Frontal cortex (tissue), 4 donors: Measurements from ENCODE around the gene FNDC4. TPM values are rescaled to one million over a fixed set of nuclear protein-coding genes. Genes with fewer than 3 reads are reported as not detected.
"Not testable (repeated sequence)": the region's sequence is repeated elsewhere in the genome, so short reads cannot be mapped to it uniquely, and the experiment has no call there.

Experiments
- DNase-seq, 2 donors: peaks; one replicate each; pipeline ENCODE4 v3.0.0; 2012; ENCODE audit warnings: low spot score in 2 of 2
- FAIRE-seq: peaks from 2 replicates; lab custom pipeline; 2012; peaks lifted over from hg19 to GRCh38; lab: Jason Lieb, UNC
- total RNA-seq: library from RNA; depleted of rRNA; stranded (reverse); fragments of >200 nt; gene quantifications from one replicate; pipeline ENCODE4 v1.2.3, GENCODE V29; 2014
- donor health status: control.
- donor health status: control.
- donor health status: control.

The FNDC4 gene
- 45.7 TPM for total RNA-seq

GRCh38 chr2:27494944-27495554, at the start of gene FNDC4:
TSS of gene FNDC4 (minus strand) at chr2:27495200. CDS start at chr2:27494679, 521 bp downstream.
- peak; percentile 44 to 61 for DNase-seq
- no peak for FAIRE-seq

GRCh38 chr2:27544143-27544821, 49.3 kb upstream of the FNDC4 start:
- DNase-seq (no peak), FAIRE-seq (no peak)

GRCh38 chr2:27539649-27540048, 44.6 kb upstream of the FNDC4 start:
- FAIRE-seq, DNase-seq: not testable (repeated sequence)

GRCh38 chr2:27538839-27539450, 43.9 kb upstream of the FNDC4 start:
- not testable (repeated sequence) for FAIRE-seq, DNase-seq

- FAIRE-seq (no peak), DNase-seq (no peak)
Measured at GRCh38 chr2:27537287-27537686, 42.3 kb upstream of the FNDC4 start.

GRCh38 chr2:27531983-27532382, 37.0 kb upstream of the FNDC4 start:
- no peak for FAIRE-seq

GRCh38 chr2:27527182-27527581, 32.2 kb upstream of the FNDC4 start:
- FAIRE-seq (no peak), DNase-seq (no peak)

More at GRCh38 chr2:27531983-27532382, 37.0 kb upstream of the FNDC4 start:
- DNase-seq = no peak

GRCh38 chr2:27522400-27522945, 27.5 kb upstream of the FNDC4 start:
- FAIRE-seq = no peak
- DNase-seq = no peak

- FAIRE-seq = no peak
- DNase-seq = no peak
Measured at GRCh38 chr2:27520316-27520715, 25.3 kb upstream of the FNDC4 start.

GRCh38 chr2:27518782-27519113, 23.7 kb upstream of the FNDC4 start:
- no peak for FAIRE-seq

GRCh38 chr2:27518113-27518781, 23.2 kb upstream of the FNDC4 start:
- FAIRE-seq (no peak), DNase-seq (no peak)

More at GRCh38 chr2:27518782-27519113, 23.7 kb upstream of the FNDC4 start:
- DNase-seq = no peak

- DNase-seq = no peak
- FAIRE-seq = no peak
Measured at GRCh38 chr2:27509326-27509725, 14.3 kb upstream of the FNDC4 start.

GRCh38 chr2:27507293-27507692, 12.3 kb upstream of the FNDC4 start:
- no peak for FAIRE-seq

GRCh38 chr2:27506587-27506986, 11.6 kb upstream of the FNDC4 start:
- no peak for DNase-seq
- no peak for FAIRE-seq

More at GRCh38 chr2:27507293-27507692, 12.3 kb upstream of the FNDC4 start:
- no peak for DNase-seq

- DNase-seq = no peak
- FAIRE-seq = no peak
Measured at GRCh38 chr2:27502142-27502541, 7.1 kb upstream of the FNDC4 start.

GRCh38 chr2:27501042-27501441, 6.0 kb upstream of the FNDC4 start:
- no peak for DNase-seq
- FAIRE-seq = no peak

- no peak for DNase-seq
- no peak for FAIRE-seq
Measured at GRCh38 chr2:27498975-27499374, 4.0 kb upstream of the FNDC4 start.

GRCh38 chr2:27497288-27497627, 2.3 kb upstream of the FNDC4 start:
- no peak for FAIRE-seq
- no peak for DNase-seq

- FAIRE-seq = no peak
- no peak for DNase-seq
Measured at GRCh38 chr2:27496357-27497287, 1.6 kb upstream of the FNDC4 start, which contains the start of gene GCKR. TSS of gene GCKR (plus strand) at chr2:27496839. CDS start at chr2:27496905, 66 bp downstream.
